Measurements from ENCODE around the gene CCDC187. TPM values are rescaled to one million over a fixed set of nuclear protein-coding genes. Genes with fewer than 3 reads are reported as not detected.

The CCDC187 gene
- total RNA-seq, 1 donor: not detected

DNA sequence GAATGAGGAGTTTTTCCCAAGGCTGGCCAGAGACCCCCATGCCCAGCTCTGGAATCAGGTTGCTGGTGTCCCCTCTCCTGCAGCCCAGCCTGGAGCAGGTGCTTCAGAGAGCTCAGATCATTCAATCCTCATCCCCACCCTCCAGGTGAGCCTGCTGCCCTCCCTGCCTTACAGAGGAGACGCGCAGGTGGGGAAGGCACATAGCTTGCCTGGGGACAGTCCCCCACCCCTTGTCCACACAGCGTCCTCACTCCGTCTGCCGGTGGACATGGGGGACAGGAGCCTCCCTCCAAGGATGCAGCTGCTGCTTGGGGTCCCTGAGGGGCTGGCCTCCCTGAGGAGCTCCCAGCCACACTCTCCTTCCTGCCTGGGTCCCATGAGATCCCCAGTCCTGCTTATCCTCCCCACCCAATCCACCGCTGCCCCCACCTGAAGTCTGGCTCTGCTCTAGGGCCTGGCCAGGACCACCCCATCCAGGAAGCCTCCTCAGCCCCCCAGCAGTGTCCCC, 41.2 kb downstream of the CCDC187 start:
- Histone ChIP-seq H3K4me1 (ENCODE audit: insufficient read depth, low read length) (no peaks in the 10 kb centered on the region), H3K27me3 (ENCODE audit: insufficient read depth, low read length) (no peaks in the 10 kb centered on the region), H3K27ac (ENCODE audit: low read depth, low read length) (no peak overlapping the region), H3K36me3 (ENCODE audit: insufficient read depth, low read length) (no peaks in the 10 kb centered on the region), H2AFZ (ENCODE audit: low read length) (no peak overlapping the region), H3K9me3 (ENCODE audit: low read depth, low read length) (no peaks in the 10 kb centered on the region), H3K79me2 (ENCODE audit: insufficient read depth, low read length) (no peaks in the 10 kb centered on the region), H4K20me1 (ENCODE audit: insufficient read depth, low read length) (no peaks in the 10 kb centered on the region), H3K4me3 (ENCODE audit: insufficient read depth, low read length) (no peak overlapping the region), H3K4me2 (ENCODE audit: insufficient read depth, low read length) (no peak overlapping the region)
- TF ChIP-seq, protein P1, sequence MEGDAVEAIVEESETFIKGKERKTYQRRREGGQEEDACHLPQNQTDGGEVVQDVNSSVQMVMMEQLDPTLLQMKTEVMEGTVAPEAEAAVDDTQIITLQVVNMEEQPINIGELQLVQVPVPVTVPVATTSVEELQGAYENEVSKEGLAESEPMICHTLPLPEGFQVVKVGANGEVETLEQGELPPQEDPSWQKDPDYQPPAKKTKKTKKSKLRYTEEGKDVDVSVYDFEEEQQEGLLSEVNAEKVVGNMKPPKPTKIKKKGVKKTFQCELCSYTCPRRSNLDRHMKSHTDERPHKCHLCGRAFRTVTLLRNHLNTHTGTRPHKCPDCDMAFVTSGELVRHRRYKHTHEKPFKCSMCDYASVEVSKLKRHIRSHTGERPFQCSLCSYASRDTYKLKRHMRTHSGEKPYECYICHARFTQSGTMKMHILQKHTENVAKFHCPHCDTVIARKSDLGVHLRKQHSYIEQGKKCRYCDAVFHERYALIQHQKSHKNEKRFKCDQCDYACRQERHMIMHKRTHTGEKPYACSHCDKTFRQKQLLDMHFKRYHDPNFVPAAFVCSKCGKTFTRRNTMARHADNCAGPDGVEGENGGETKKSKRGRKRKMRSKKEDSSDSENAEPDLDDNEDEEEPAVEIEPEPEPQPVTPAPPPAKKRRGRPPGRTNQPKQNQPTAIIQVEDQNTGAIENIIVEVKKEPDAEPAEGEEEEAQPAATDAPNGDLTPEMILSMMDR (IDR thresholded peaks at IDR 0.05; ENCODE audit: extremely low read depth, low read depth, low read length): no peak
- DNase-seq (ENCODE audit: insufficient read length, low spot score, missing footprints): no peak

DNA sequence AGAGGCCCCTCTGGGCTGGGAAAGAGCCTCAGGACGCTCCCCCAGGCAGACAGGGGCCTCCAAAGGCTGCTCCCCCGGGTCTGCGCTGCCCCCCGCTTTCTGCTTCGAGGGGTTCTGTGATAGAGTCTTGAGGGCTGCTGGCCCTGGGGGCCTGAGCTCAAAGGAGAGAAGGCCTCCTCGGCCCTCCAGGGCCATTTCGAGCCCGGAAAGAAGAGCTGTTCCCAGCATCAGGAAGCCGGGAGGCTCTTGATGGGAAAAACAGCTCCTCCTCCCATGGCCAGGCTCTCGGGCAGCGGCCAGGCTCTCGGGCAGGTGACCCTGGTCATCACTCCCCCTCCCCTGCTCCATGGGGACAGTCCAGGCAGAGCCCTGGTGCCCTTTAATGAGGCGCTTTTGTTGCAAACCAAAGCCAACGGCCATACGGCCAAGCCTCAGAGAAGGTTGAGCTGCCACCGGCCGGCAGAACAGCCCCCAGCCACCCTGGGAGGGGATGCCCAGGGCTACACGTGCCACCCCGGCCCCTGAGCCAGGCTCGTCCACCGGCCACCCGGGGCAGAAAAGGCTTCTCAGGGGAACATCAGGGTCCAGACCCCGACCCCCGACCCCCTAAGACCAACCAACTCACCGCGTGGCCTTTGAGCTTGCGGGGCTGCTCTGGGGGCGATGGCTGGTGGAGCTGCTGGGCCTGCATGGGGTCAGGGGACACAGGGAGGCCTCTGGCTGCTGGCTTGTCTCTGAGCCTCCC, 42.0 kb downstream of the CCDC187 start:
- Histone ChIP-seq H3K27me3 (ENCODE audit: insufficient read depth, low read length) (no peaks in the 10 kb centered on the region), H3K4me2 (ENCODE audit: insufficient read depth, low read length) (no peak overlapping the region), H4K20me1 (ENCODE audit: insufficient read depth, low read length) (no peaks in the 10 kb centered on the region), H3K9me3 (ENCODE audit: low read depth, low read length) (no peaks in the 10 kb centered on the region), H3K4me3 (ENCODE audit: insufficient read depth, low read length) (no peak overlapping the region), H2AFZ (ENCODE audit: low read length) (no peak overlapping the region), H3K4me1 (ENCODE audit: insufficient read depth, low read length) (no peaks in the 10 kb centered on the region), H3K36me3 (ENCODE audit: insufficient read depth, low read length) (no peaks in the 10 kb centered on the region), H3K79me2 (ENCODE audit: insufficient read depth, low read length) (no peaks in the 10 kb centered on the region), H3K27ac (ENCODE audit: low read depth, low read length) (no peak overlapping the region)
- no peak for DNase-seq (ENCODE audit: insufficient read length, low spot score, missing footprints)
- TF ChIP-seq, protein P1 (IDR thresholded peaks at IDR 0.05; ENCODE audit: extremely low read depth, low read depth, low read length): no peak

DNA sequence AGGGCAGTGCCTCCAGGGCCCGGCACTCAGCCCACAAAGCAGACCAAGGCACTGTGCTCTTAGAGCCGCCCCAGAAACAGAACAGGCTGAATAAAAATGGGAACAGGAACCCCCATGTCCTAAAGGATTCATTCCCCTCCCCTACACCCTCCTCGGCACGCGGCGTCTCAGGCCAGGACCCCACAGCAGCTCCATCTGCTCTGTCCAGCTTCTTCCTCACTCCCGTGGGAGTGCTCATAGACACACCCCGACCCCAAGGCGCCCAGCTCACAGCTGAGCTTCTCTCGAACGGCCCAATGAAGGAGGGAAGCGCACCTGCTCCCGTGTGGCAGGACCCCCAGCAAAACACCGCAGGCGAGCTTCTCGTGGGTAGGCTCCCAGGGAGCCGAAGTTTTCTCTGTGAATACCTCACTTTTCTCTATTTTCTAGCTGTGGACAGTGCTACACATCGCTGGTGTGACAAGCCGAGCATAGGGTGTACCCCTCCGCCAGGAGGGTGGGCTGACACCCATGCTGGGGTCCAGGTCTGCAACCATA, 42.9 kb downstream of the CCDC187 start:
- H3K4me3 ChIP-seq (ENCODE audit: insufficient read depth, low read length): no peak overlapping the region
- no peak overlapping the region for H3K4me2 ChIP-seq (ENCODE audit: insufficient read depth, low read length)
- DNase-seq (ENCODE audit: insufficient read length, low spot score, missing footprints): no peak
- no peaks in the 10 kb centered on the region for H3K9me3 ChIP-seq (ENCODE audit: low read depth, low read length)
- H3K79me2 ChIP-seq (ENCODE audit: insufficient read depth, low read length): no peaks in the 10 kb centered on the region
- no peak overlapping the region for H2AFZ ChIP-seq (ENCODE audit: low read length)
- no peaks in the 10 kb centered on the region for H3K36me3 ChIP-seq (ENCODE audit: insufficient read depth, low read length)
- H3K4me1 ChIP-seq (ENCODE audit: insufficient read depth, low read length): no peaks in the 10 kb centered on the region
- no peak overlapping the region for H3K27ac ChIP-seq (ENCODE audit: low read depth, low read length)
- no peaks in the 10 kb centered on the region for H4K20me1 ChIP-seq (ENCODE audit: insufficient read depth, low read length)
- TF ChIP-seq, protein P1 (IDR thresholded peaks at IDR 0.05; ENCODE audit: extremely low read depth, low read depth, low read length): no peak
- H3K27me3 ChIP-seq (ENCODE audit: insufficient read depth, low read length): no peaks in the 10 kb centered on the region

DNA sequence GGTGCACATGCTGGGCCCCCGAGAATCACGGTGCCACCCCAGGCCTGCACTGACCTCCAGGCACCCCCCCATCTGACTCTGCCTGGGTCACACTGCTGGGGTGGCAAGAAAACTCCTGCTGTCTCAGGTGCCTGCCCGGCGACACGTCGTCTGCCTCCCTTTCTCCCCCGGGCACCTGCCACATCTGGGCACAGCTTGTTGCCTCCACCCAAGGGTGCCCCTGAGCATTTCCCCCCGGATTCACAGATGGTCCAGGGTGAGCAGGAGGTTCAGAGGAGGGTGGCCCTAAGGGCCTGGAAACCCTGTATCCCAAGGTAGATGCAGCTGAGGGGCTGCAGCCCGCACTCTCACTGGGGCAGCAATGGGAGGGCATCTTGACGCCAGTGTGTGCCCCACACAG, 43.4 kb downstream of the CCDC187 start:
- Histone ChIP-seq H3K27me3 (ENCODE audit: insufficient read depth, low read length) (no peaks in the 10 kb centered on the region), H2AFZ (ENCODE audit: low read length) (no peak overlapping the region), H3K36me3 (ENCODE audit: insufficient read depth, low read length) (no peaks in the 10 kb centered on the region), H3K9me3 (ENCODE audit: low read depth, low read length) (no peaks in the 10 kb centered on the region), H3K79me2 (ENCODE audit: insufficient read depth, low read length) (no peaks in the 10 kb centered on the region), H3K27ac (ENCODE audit: low read depth, low read length) (no peak overlapping the region), H4K20me1 (ENCODE audit: insufficient read depth, low read length) (no peaks in the 10 kb centered on the region), H3K4me2 (ENCODE audit: insufficient read depth, low read length) (no peak overlapping the region), H3K4me1 (ENCODE audit: insufficient read depth, low read length) (no peaks in the 10 kb centered on the region), H3K4me3 (ENCODE audit: insufficient read depth, low read length) (no peak overlapping the region)
- no peak for DNase-seq (ENCODE audit: insufficient read length, low spot score, missing footprints)
- TF ChIP-seq, protein P1 (IDR thresholded peaks at IDR 0.05; ENCODE audit: extremely low read depth, low read depth, low read length): no peak

Data from osteoblast (primary cell).